CD14-positive monocyte (primary cell): Measurements from ENCODE around the gene OR6C76. TPM values are rescaled to one million over a fixed set of nuclear protein-coding genes. Genes with fewer than 3 reads are reported as not detected.
"Not testable (repeated sequence)": the region's sequence is repeated elsewhere in the genome, so short reads cannot be mapped to it uniquely, and the experiment has no call there.

Experiments
- DNase-seq, 3 donors: peaks; one replicate each; pipeline ENCODE4 v3.0.0-alpha.2; 2011 to 2022
- H2AFZ ChIP-seq: 2 replicates; pipeline ENCODE4 v1.6.0; 2012; ENCODE audit warnings: mild to moderate bottlenecking, low read depth, low read length, inconsistent platforms; ENCODE audit not compliant: insufficient read depth, poor library complexity, severe bottlenecking
- H3K27ac ChIP-seq, 2 donors: 1 replicate in 1 of 2; 2 replicates in 1 of 2; pipeline ENCODE4 v1.5.1; 2012 to 2013; ENCODE audit warnings: low read length in 2 of 2, control low read depth in 1 of 2, inconsistent platforms in 1 of 2, low read depth in 1 of 2, mild to moderate bottlenecking in 1 of 2
- H3K27me3 ChIP-seq, 2 donors: one replicate each; pipeline versions ENCODE4 v1.6.0 to v1.6.1; 2011 to 2013; ENCODE audit warnings: low read length in 2 of 2; ENCODE audit not compliant: control insufficient read depth in 2 of 2, insufficient read depth in 2 of 2
- H3K36me3 ChIP-seq, 2 donors: replicated peaks in 1 of 2; 1 replicate in 1 of 2; 2 replicates in 1 of 2; pipeline versions ENCODE4 v1.5.1 to v1.6.1; 2012 to 2013; ENCODE audit warnings: low read length in 2 of 2, control low read depth in 1 of 2, inconsistent platforms in 1 of 2, mild to moderate bottlenecking in 1 of 2; ENCODE audit not compliant: insufficient read depth in 2 of 2, control insufficient read depth in 1 of 2
- H3K4me1 ChIP-seq, 2 donors: 1 replicate in 1 of 2; 2 replicates in 1 of 2; pipeline versions ENCODE4 v1.5.1 to v1.6.1; 2012 to 2013; ENCODE audit warnings: low read length in 2 of 2, control low read depth in 1 of 2, inconsistent platforms in 1 of 2, mild to moderate bottlenecking in 1 of 2, moderate library complexity in 1 of 2; ENCODE audit not compliant: insufficient read depth in 2 of 2, control insufficient read depth in 1 of 2
- H3K4me2 ChIP-seq: replicated peaks from 2 replicates; pipeline ENCODE3; 2012; ENCODE audit warnings: low read length, moderate library complexity, mild to moderate bottlenecking; ENCODE audit not compliant: poor library complexity, severe bottlenecking; ENCODE audit errors: extremely low read depth
- H3K4me3 ChIP-seq, 3 experiments: fragments of 200-600 bp in 1 of 3; sonication (generic) in 1 of 3; replicated peaks in 1 of 3; 1 replicate in 2 of 3; 2 replicates in 1 of 3; pipeline ENCODE4 v1.5.1; 2011 to 2013; ENCODE audit warnings: low read length in 3 of 3, mild to moderate bottlenecking in 3 of 3, control low read depth in 2 of 3, low read depth in 2 of 3, inconsistent platforms in 1 of 3, moderate library complexity in 1 of 3
- H3K79me2 ChIP-seq: 2 replicates; pipeline ENCODE4 v1.6.0; 2012; ENCODE audit warnings: mild to moderate bottlenecking, control low read depth, inconsistent platforms, low read length, moderate library complexity; ENCODE audit not compliant: insufficient read depth
- H3K9ac ChIP-seq: 2 replicates; pipeline ENCODE4 v1.6.0; 2017; ENCODE audit warnings: low read length, mild to moderate bottlenecking; ENCODE audit not compliant: insufficient read depth, poor library complexity, severe bottlenecking
- H3K9me3 ChIP-seq, 2 donors: replicated peaks in 1 of 2; 1 replicate in 1 of 2; 2 replicates in 1 of 2; pipeline versions ENCODE4 v1.5.1 to v1.6.1; 2012 to 2013; ENCODE audit warnings: low read length in 2 of 2, control low read depth in 1 of 2; ENCODE audit not compliant: control insufficient read depth in 1 of 2, insufficient read depth in 1 of 2
- H4K20me1 ChIP-seq: 2 replicates; pipeline ENCODE4 v1.6.0; 2012; ENCODE audit warnings: mild to moderate bottlenecking, low read length, control low read depth, moderate library complexity; ENCODE audit not compliant: insufficient read depth
- H3K27ac Mint-ChIP-seq, 7 donors: one replicate each; pipeline ENCODE4 v1.8.0; 2020; ENCODE audit warnings: mild to moderate bottlenecking in 7 of 7, mixed read lengths in 7 of 7, moderate library complexity in 6 of 7, inconsistent platforms in 2 of 7
- H3K27me3 Mint-ChIP-seq, 3 donors: one replicate each; pipeline ENCODE4 v1.8.0; 2021 to 2022; ENCODE audit warnings: low read depth in 3 of 3, mild to moderate bottlenecking in 3 of 3, mixed read lengths in 3 of 3, moderate library complexity in 3 of 3, inconsistent platforms in 1 of 3
- H3K36me3 Mint-ChIP-seq, 2 donors: one replicate each; pipeline ENCODE4 v1.8.0; 2020; ENCODE audit warnings: mixed read lengths in 2 of 2, inconsistent platforms in 1 of 2, mild to moderate bottlenecking in 1 of 2
- H3K4me1 Mint-ChIP-seq: one replicate; pipeline ENCODE4 v1.8.0; 2020; ENCODE audit warnings: mild to moderate bottlenecking, mixed read lengths
- H3K4me3 Mint-ChIP-seq, 2 donors: one replicate each; pipeline ENCODE4 v1.8.0; 2020; ENCODE audit warnings: mild to moderate bottlenecking in 2 of 2, mixed read lengths in 2 of 2, moderate library complexity in 1 of 2
- H3K9me3 Mint-ChIP-seq, 7 donors: one replicate each; pipeline ENCODE4 v1.8.0; 2020 to 2022; ENCODE audit warnings: mixed read lengths in 7 of 7, mild to moderate bottlenecking in 6 of 7, moderate library complexity in 6 of 7, inconsistent platforms in 2 of 7
- WGBS: methylation state at CpG from one replicate; pipeline ENCODE4 v1.1.5; 2013; ENCODE audit warnings: missing lambda C conversion rate; ENCODE audit not compliant: insufficient coverage; 5-methylcytosine and 5-hydroxymethylcytosine counted together
- intact Hi-C, 2 donors: fragments of 100-400 bp; cut with micrococcal nuclease; formaldehyde crosslinking; loops; one replicate each; pipeline versions ENCODE4 v1.15.0 to v1.15.1; 2023
- polyA plus RNA-seq, 3 donors: library from polyadenylated mRNA; depleted of rRNA in 1 of 3; unstranded in 2 of 3; stranded (reverse) in 1 of 3; fragments of 300-500 nt in 2 of 3; fragments of >200 nt in 1 of 3; fragmentation: Illumina TruSeq in 2 of 3; gene quantifications; 1 replicate in 2 of 3; 2 replicates in 1 of 3; pipeline ENCODE4 v1.2.3, GENCODE V29; 2012 to 2021

OR6C76 gene
- polyA plus RNA-seq, 3 donors, result not detected

DNA sequence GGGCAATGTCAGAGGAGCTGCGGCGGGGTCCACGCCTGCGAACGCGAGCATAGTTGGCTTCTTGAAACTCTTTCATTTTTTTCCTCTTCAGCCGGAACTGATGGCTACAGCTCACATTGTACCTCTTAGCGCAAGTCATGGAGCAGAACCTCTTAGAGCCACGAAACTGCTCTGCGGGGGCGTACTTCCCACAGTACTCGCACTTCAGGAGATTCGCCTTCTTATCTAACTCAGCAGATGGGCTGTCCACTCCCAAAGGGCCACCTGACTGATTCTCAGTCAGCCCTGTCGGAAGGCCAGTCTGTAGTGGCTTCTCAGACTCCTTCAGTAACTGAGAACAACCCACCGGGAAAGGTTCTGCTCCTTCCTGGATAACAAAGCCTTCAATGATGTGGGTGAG is 13.9 kb upstream of the OR6C76 start:
- H3K27me3 ChIP-seq, H3K4me1 Mint-ChIP-seq, H3K36me3 ChIP-seq, H3K4me3 ChIP-seq, H3K9ac ChIP-seq, H3K27ac ChIP-seq, H3K9me3 ChIP-seq, H3K27ac Mint-ChIP-seq, H3K9me3 Mint-ChIP-seq, H2AFZ ChIP-seq, H3K4me1 ChIP-seq, H4K20me1 ChIP-seq, intact Hi-C loops, H3K36me3 Mint-ChIP-seq, H3K4me2 ChIP-seq, DNase-seq, H3K79me2 ChIP-seq, H3K4me3 Mint-ChIP-seq: not testable (repeated sequence)
- H3K27me3 Mint-ChIP-seq, result peaks cover 21 to 26% (median 26%) of the 10 kb centered on the region in 3 donors
- 98% methylated on average over 12 of the region's 15 CpGs for WGBS

DNA sequence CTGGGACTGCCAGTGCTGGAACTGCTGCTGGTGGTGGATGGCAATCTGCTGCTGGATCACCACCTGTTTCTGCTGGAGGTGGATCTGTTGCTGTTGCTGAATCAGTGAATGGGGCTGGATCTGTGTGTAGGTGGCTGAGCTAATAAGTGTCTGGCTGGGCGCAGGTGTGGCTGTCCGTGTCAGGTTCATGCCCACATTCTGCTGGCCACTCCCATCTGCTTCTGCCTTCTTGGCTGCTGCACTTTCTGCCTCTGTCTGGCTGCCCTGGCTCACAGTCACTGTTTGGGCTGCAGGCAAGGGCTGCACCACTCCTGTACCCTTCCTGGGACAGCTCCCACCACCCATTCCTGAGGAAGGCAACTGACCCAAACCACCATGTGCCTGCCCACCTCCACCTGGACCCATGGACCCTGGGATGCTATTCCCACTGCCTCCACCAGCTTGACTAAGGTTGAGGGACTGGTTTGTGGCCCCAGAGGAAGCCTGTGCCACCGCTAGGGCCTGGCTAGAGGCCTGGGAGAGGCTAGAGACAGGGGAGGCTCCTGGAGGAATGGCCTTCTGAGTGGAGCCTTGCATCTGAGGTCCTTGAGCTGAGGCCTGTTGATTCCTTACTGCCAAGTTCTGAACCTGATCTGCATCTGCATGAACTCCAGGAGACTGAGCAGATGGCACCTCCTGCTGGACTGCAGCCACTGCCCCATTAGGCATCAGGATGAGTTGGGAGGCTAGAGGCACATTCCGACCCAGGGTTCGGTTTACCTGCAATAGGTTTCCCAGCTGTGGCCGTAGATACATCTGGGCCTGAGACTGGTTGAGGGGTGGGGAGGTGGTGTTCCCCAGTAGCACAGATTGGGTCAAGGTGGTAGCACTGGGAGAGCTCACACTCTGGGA is 12.3 kb upstream of the OR6C76 start:
- H3K36me3 ChIP-seq, H4K20me1 ChIP-seq, H3K4me1 Mint-ChIP-seq, H3K36me3 Mint-ChIP-seq, H3K4me1 ChIP-seq, H3K9me3 Mint-ChIP-seq, H3K27ac ChIP-seq, H3K27me3 ChIP-seq, H3K9me3 ChIP-seq, H2AFZ ChIP-seq, H3K4me3 ChIP-seq, H3K79me2 ChIP-seq, H3K9ac ChIP-seq, H3K4me2 ChIP-seq, H3K4me3 Mint-ChIP-seq, DNase-seq, intact Hi-C loops: not testable (repeated sequence)
- peaks cover 21 to 28% (median 28%) of the 10 kb centered on the region in 3 donors for H3K27me3 Mint-ChIP-seq
- WGBS, result 100% methylated on average over 1 of the region's 6 CpGs
- peak overlapping the region in 1 of 7 donors; percentile 59 for H3K27ac Mint-ChIP-seq

DNA sequence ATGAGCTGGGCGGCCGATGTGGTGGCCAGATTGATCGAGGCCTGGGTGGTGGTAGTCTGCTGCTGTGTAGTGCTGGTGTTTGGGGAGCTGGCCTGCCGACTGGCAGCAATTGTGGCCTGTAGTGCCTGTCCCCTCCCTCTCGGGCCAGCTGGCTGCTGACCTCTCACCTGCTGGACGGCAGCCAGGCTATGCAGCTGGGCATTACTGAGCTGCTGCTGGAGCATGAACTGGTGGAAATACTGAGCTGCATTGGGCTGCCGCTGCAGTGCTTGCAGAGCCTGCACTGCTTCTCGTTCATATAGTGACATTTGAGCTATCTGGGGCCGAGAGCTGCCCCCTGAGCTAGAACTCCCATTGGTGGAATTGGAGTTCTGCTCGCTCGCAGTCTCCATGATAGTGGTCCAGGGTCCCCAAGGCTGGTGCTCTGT is 11.6 kb upstream of the OR6C76 start:
- Mint-ChIP-seq H3K4me3 (peak overlapping the region in 1 of 2 donors; percentile 53), H3K27me3 (peaks cover 21 to 32% (median 28%) of the 10 kb centered on the region in 3 donors)
- H2AFZ ChIP-seq, H4K20me1 ChIP-seq, H3K79me2 ChIP-seq, H3K27ac Mint-ChIP-seq, intact Hi-C loops, H3K4me1 ChIP-seq, H3K27ac ChIP-seq, H3K36me3 ChIP-seq, H3K9me3 Mint-ChIP-seq, H3K4me1 Mint-ChIP-seq, H3K9ac ChIP-seq, H3K9me3 ChIP-seq, H3K27me3 ChIP-seq, H3K4me2 ChIP-seq, H3K36me3 Mint-ChIP-seq, DNase-seq, H3K4me3 ChIP-seq: not testable (repeated sequence)
- 90% methylated on average over 9 of the region's 11 CpGs for WGBS

DNA sequence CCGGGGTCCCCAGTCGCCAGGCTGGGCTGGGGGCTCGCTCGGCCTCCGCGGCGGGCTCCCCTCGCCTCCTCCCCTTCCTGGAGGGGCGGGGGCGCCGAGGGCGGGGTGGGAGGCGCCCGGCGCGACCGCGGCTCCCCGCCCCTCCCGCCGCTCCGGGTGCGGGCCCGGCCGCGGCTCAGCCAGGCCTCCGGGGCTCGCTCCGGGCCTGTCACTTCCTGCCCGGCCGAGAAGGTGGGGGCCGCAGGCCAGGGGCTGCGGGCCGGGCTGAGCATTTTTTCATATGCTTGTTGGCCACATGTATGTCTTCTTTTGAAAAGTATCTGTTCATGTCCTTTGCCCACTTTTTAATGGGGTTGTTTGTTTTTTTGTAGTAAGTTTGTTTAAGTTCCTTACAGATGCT is 11.2 kb upstream of the OR6C76 start:
- H3K4me3 ChIP-seq, H3K27me3 ChIP-seq, H3K36me3 Mint-ChIP-seq, H3K9me3 ChIP-seq, H3K79me2 ChIP-seq, DNase-seq, H2AFZ ChIP-seq, intact Hi-C loops, H3K9me3 Mint-ChIP-seq, H3K27ac Mint-ChIP-seq, H3K4me1 Mint-ChIP-seq, H3K27ac ChIP-seq, H3K36me3 ChIP-seq, H3K4me1 ChIP-seq, H3K9ac ChIP-seq, H4K20me1 ChIP-seq: not testable (repeated sequence)
- Mint-ChIP-seq H3K27me3 (peaks cover 21 to 32% (median 28%) of the 10 kb centered on the region in 3 donors), H3K4me3 (peak overlapping the region; percentile 43 to 78)
- 3% methylated on average over 5 of the region's 34 CpGs for WGBS
- H3K4me2 ChIP-seq, result peak overlapping the region; percentile 15
